Neural progenitor cell (in vitro differentiated cells): ENCODE data around the gene ZNF891. TPM values are rescaled to one million over a fixed set of nuclear protein-coding genes. Genes with fewer than 3 reads are reported as not detected.

Source experiments
- DNase-seq: peaks from one replicate; pipeline ENCODE4 v3.0.0-alpha.2; 2016; ENCODE audit warnings: low spot score
- H2AFZ ChIP-seq: fragments of 200-600 bp; sonication (generic); replicated peaks from 2 replicates; pipeline ENCODE4 v1.6.1; 2016; ENCODE audit warnings: antibody characterized with exemption
- H3F3A ChIP-seq: fragments of 200-600 bp; sonication (generic); 2 replicates; pipeline ENCODE4 v1.6.1; 2016; ENCODE audit warnings: antibody characterized with exemption, low read depth
- H3K27ac ChIP-seq: fragments of 200-600 bp; sonication (generic); 2 replicates; pipeline ENCODE4 v1.5.1; 2016; ENCODE audit warnings: mild to moderate bottlenecking
- H3K27me3 ChIP-seq: fragments of 200-600 bp; sonication (generic); 2 replicates; pipeline ENCODE4 v1.6.1; 2016; ENCODE audit warnings: mild to moderate bottlenecking, moderate library complexity
- H3K36me3 ChIP-seq: fragments of 200-600 bp; sonication (generic); 2 replicates; pipeline ENCODE4 v1.5.1; 2016
- H3K4me1 ChIP-seq: fragments of 200-600 bp; sonication (generic); 2 replicates; pipeline ENCODE4 v1.6.1; 2016; ENCODE audit warnings: mixed run types
- H3K4me2 ChIP-seq: fragments of 200-600 bp; sonication (generic); 2 replicates; pipeline ENCODE4 v1.6.1; 2016
- H3K4me3 ChIP-seq: fragments of 200-600 bp; sonication (generic); 2 replicates; pipeline ENCODE4 v1.5.1; 2016
- H3K79me2 ChIP-seq: fragments of 200-600 bp; sonication (generic); 2 replicates; pipeline ENCODE4 v1.6.1; 2016; ENCODE audit warnings: low read depth
- H3K9ac ChIP-seq: fragments of 200-600 bp; sonication (generic); 2 replicates; pipeline ENCODE4 v1.6.1; 2016
- H3K9me3 ChIP-seq: fragments of 200-600 bp; sonication (generic); 2 replicates; pipeline ENCODE4 v1.5.1; 2016; ENCODE audit warnings: low read depth
- H4K20me1 ChIP-seq: fragments of 200-600 bp; sonication (generic); 2 replicates; pipeline ENCODE4 v1.6.1; 2016; ENCODE audit warnings: low read depth
- H3K27ac Mint-ChIP-seq: 3 replicates; pipeline ENCODE4 v1.8.0; 2021; ENCODE audit warnings: mixed read lengths
- H3K27me3 Mint-ChIP-seq: 2 replicates; pipeline ENCODE4 v1.8.0; 2022; ENCODE audit warnings: low read depth, mild to moderate bottlenecking, inconsistent platforms, moderate library complexity, mixed read lengths; ENCODE audit not compliant: insufficient read depth
- H3K36me3 Mint-ChIP-seq: 3 replicates; pipeline ENCODE4 v1.8.0; 2021; ENCODE audit warnings: mixed read lengths
- H3K4me1 Mint-ChIP-seq: 3 replicates; pipeline ENCODE4 v1.8.0; 2021; ENCODE audit warnings: mixed read lengths
- H3K4me3 Mint-ChIP-seq: 3 replicates; pipeline ENCODE4 v1.8.0; 2021; ENCODE audit warnings: mild to moderate bottlenecking, moderate library complexity, mixed read lengths
- H3K9me3 Mint-ChIP-seq: 3 replicates; pipeline ENCODE4 v1.8.0; 2020; ENCODE audit warnings: mixed read lengths
- EZH2 ChIP-seq: fragments of 200-600 bp; sonication (generic); IDR thresholded peaks from 2 replicates; pipeline ENCODE4 v1.6.1; 2017; ENCODE audit warnings: antibody characterized with exemption, mild to moderate bottlenecking, moderate library complexity
- EZH2phosphoT487 ChIP-seq: fragments of 200-600 bp; sonication (generic); IDR thresholded peaks from 2 replicates; pipeline ENCODE4 v1.6.1; 2017; ENCODE audit warnings: antibody characterized with exemption
- total RNA-seq: library from RNA; depleted of rRNA; stranded (reverse); fragments of >200 nt; gene quantifications from 2 replicates; pipeline ENCODE4 v1.2.3, GENCODE V29; 2015; ENCODE audit warnings: low replicate concordance
- TF ChIP-seq, protein P1 (sequence below): fragments of 200-600 bp; sonication (generic); IDR thresholded peaks from 2 replicates; pipeline ENCODE4 v1.5.1; 2017; ENCODE audit warnings: antibody characterized with exemption, mild to moderate bottlenecking

Gene ZNF891
- total RNA-seq, 1 donor from 2014 or later = 7.2 TPM

GRCh38 chr12:133073836-133074235 lies 56.2 kb downstream of the ZNF891 start:
- Mint-ChIP-seq H3K36me3 (peaks cover 10% of the 10 kb centered on the region), H3K4me3 (no peak overlapping the region), H3K27ac (no peak overlapping the region), H3K9me3 (peaks cover 60% of the 10 kb centered on the region), H3K27me3 (no peaks in the 10 kb centered on the region), H3K4me1 (no peaks in the 10 kb centered on the region)
- TF ChIP-seq EZH2phosphoT487 = no peak
- Histone ChIP-seq H3K27me3 (no peaks in the 10 kb centered on the region), H3K79me2 (no peaks in the 10 kb centered on the region), H2AFZ (no peak overlapping the region), H3K9me3 (peaks cover 52% of the 10 kb centered on the region), H3F3A (no peaks in the 10 kb centered on the region), H3K27ac (no peak overlapping the region), H3K36me3 (no peaks in the 10 kb centered on the region), H3K4me1 (no peaks in the 10 kb centered on the region), H3K4me3 (no peak overlapping the region), H3K4me2 (no peak overlapping the region), H3K9ac (no peak overlapping the region), H4K20me1 (no peaks in the 10 kb centered on the region)
- DNase-seq = no peak

DNA sequence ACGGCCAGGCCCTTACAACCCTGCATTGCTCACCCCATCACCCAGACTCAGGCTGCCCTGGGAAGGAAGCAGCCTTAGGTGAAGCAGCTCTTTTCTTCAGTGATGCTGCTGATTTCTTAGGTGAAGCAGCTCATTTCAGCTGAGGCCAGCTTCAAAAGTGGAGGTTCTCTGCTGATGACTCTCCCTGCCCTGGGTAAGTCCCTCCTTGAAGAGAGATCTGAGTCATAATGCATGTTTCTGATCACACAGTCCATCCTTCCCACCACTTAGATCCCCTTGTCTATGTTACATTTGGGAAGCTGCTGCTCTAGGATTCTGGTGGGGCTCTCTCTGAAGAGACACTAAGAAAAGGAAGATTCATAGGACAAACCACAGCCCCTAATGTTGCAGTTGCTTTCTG lies 66.5 kb downstream of the ZNF891 start:
- TF ChIP-seq EZH2phosphoT487 = no peak
- TF ChIP-seq EZH2 = no peak
- TF ChIP-seq, protein P1, sequence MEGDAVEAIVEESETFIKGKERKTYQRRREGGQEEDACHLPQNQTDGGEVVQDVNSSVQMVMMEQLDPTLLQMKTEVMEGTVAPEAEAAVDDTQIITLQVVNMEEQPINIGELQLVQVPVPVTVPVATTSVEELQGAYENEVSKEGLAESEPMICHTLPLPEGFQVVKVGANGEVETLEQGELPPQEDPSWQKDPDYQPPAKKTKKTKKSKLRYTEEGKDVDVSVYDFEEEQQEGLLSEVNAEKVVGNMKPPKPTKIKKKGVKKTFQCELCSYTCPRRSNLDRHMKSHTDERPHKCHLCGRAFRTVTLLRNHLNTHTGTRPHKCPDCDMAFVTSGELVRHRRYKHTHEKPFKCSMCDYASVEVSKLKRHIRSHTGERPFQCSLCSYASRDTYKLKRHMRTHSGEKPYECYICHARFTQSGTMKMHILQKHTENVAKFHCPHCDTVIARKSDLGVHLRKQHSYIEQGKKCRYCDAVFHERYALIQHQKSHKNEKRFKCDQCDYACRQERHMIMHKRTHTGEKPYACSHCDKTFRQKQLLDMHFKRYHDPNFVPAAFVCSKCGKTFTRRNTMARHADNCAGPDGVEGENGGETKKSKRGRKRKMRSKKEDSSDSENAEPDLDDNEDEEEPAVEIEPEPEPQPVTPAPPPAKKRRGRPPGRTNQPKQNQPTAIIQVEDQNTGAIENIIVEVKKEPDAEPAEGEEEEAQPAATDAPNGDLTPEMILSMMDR = no peak
- Histone ChIP-seq H3K27ac (no peak overlapping the region), H3K4me3 (no peak overlapping the region), H4K20me1 (no peaks in the 10 kb centered on the region), H3K4me2 (no peak overlapping the region), H3K9ac (no peak overlapping the region), H3K4me1 (no peaks in the 10 kb centered on the region), H3K79me2 (no peaks in the 10 kb centered on the region), H3K36me3 (peaks cover 23% of the 10 kb centered on the region), H3K27me3 (no peaks in the 10 kb centered on the region), H3F3A (peaks cover 25% of the 10 kb centered on the region), H2AFZ (no peak overlapping the region), H3K9me3 (peaks cover 60% of the 10 kb centered on the region)
- peaks cover 87% of the 10 kb centered on the region for H3K9me3 Mint-ChIP-seq
- H3K4me1 Mint-ChIP-seq = no peaks in the 10 kb centered on the region
- H3K36me3 Mint-ChIP-seq = peaks cover 53% of the 10 kb centered on the region
- H3K4me3 Mint-ChIP-seq = no peak overlapping the region
- H3K27ac Mint-ChIP-seq = no peak overlapping the region
- peaks cover 6% of the 10 kb centered on the region for H3K27me3 Mint-ChIP-seq
- DNase-seq = no peak

DNA sequence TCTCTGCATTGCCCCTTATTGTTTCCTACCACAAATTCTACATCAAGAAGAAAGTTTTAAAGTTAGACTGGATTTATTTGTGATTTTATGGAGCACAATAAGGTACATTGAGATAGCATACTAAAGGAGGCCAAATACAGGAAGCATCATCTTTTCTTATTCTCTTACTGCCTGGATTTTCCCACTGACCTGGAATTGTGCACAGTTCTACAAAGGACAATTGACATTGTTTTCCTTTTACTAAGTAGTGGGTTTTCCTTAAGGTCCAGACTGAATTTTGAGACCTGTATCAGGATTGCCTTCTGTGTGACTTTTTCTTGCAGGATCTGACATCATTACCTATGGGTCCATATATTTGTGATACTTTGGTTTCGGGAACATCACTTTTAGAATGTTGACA lies 68.1 kb downstream of the ZNF891 start:
- no peak overlapping the region for H3K4me3 Mint-ChIP-seq
- H3K27me3 Mint-ChIP-seq = peaks cover 9% of the 10 kb centered on the region
- Histone ChIP-seq H3F3A (peaks cover 41% of the 10 kb centered on the region), H3K36me3 (peaks cover 39% of the 10 kb centered on the region), H3K27me3 (no peaks in the 10 kb centered on the region), H3K27ac (no peak overlapping the region), H3K4me2 (no peak overlapping the region), H2AFZ (no peak overlapping the region), H3K9me3 (peaks cover 76% of the 10 kb centered on the region), H3K4me1 (no peaks in the 10 kb centered on the region), H4K20me1 (no peaks in the 10 kb centered on the region), H3K4me3 (no peak overlapping the region), H3K9ac (no peak overlapping the region), H3K79me2 (no peaks in the 10 kb centered on the region)
- H3K4me1 Mint-ChIP-seq = no peaks in the 10 kb centered on the region
- no peak overlapping the region for H3K27ac Mint-ChIP-seq
- TF ChIP-seq EZH2phosphoT487 (no peak), EZH2 (no peak)
- TF ChIP-seq, protein P1 = no peak
- no peak for DNase-seq
- peaks cover 69% of the 10 kb centered on the region for H3K36me3 Mint-ChIP-seq
- H3K9me3 Mint-ChIP-seq = peaks cover 95% of the 10 kb centered on the region

GRCh38 chr12:133058203-133059113 lies 71.6 kb downstream of the ZNF891 start:
- peaks cover 97% of the 10 kb centered on the region for H3K9me3 ChIP-seq
- H3K79me2 ChIP-seq = no peaks in the 10 kb centered on the region
- peaks cover 3% of the 10 kb centered on the region for H3K27me3 ChIP-seq
- H3K9me3 Mint-ChIP-seq = peaks cover 88% of the 10 kb centered on the region
- H3K4me3 ChIP-seq = peak overlapping the region; percentile 6
- no peak overlapping the region for H3K27ac ChIP-seq
- H3K4me2 ChIP-seq = no peak overlapping the region
- H3K4me1 Mint-ChIP-seq = no peaks in the 10 kb centered on the region
- TF ChIP-seq EZH2 (no peak), EZH2phosphoT487 (no peak)
- TF ChIP-seq, protein P1 = no peak
- H3K27ac Mint-ChIP-seq = no peak overlapping the region
- H3K36me3 Mint-ChIP-seq = peaks cover 83% of the 10 kb centered on the region
- H3K4me1 ChIP-seq = no peaks in the 10 kb centered on the region
- peaks cover 48% of the 10 kb centered on the region for H3F3A ChIP-seq
- no peak overlapping the region for H3K9ac ChIP-seq
- H3K27me3 Mint-ChIP-seq = peaks cover 12% of the 10 kb centered on the region
- no peak overlapping the region for H3K4me3 Mint-ChIP-seq
- DNase-seq = no peak
- H3K36me3 ChIP-seq = peaks cover 72% of the 10 kb centered on the region
- no peaks in the 10 kb centered on the region for H4K20me1 ChIP-seq
- no peak overlapping the region for H2AFZ ChIP-seq
